ENCODE data around the gene HECTD1.
"Not testable (repeated sequence)": the region's sequence is repeated elsewhere in the genome, so short reads cannot be mapped to it uniquely, and the experiment has no call there.

- not testable (repeated sequence) for TF ChIP-seq CTCF (IDR thresholded peaks at IDR 0.05); POLR2AphosphoS5 (IDR thresholded peaks at IDR 0.05; ENCODE audit: insufficient read depth in 1 of 2, low read depth in 1 of 2); POLR2A (IDR thresholded peaks at IDR 0.05)
Measured at GRCh38 chr14:31093884-31094839, 113.4 kb downstream of the HECTD1 start.
